OCI-LY1 (cell line): ENCODE results near the gene RNF135.

ENCODE experiments used
- CTCF ChIP-seq: fragments of 200-600 bp; sonication (generic), shearing (Covaris generic); IDR thresholded peaks from 2 replicates; pipeline ENCODE4 v1.5.1; 2017; ENCODE audit warnings: mild to moderate bottlenecking, antibody characterized with exemption, low read length, moderate library complexity, mixed read lengths
- EZH2 ChIP-seq: fragments of 200-600 bp; sonication (generic), shearing (Covaris generic); IDR thresholded peaks from 2 replicates; pipeline ENCODE4 v1.8.0; 2017; ENCODE audit warnings: borderline replicate concordance, mixed run types, mild to moderate bottlenecking, antibody characterized with exemption, low read length, moderate library complexity, mixed read lengths

DNA sequence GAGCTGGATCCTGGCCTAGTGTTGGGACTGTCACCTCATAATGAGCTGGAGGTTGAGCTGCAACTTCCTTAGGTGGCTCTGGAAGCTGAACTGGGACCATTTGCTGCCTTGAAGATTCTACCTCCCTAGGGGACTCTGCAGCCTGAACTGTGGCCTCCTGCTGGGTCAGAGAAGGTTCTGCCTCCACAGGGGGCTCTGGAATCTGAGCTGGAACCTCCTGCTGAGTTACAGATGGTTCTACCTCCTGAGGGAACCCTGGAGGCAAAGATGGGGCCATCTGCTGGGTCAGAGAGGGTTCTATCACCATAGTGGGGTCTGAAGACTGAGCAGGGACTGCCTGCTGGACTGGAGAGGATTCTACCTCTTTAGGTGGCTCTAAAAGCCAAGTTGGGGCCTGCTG, 77.3 kb downstream of the RNF135 start:
- TF ChIP-seq CTCF (no peak), EZH2 (no peak)
